HepG2 (cell line): ENCODE measurements around the gene APOBEC3C. TPM values are rescaled to one million over a fixed set of nuclear protein-coding genes. Genes with fewer than 3 reads are reported as not detected.
"Not testable (repeated sequence)": the region's sequence is repeated elsewhere in the genome, so short reads cannot be mapped to it uniquely, and the experiment has no call there.

Experiments
- ATAC-seq: fragments of 200-7000 bp; cut with Tn5 transposase; 3 replicates; pipeline ENCODE4 v1.9.1; 2020; ENCODE audit warnings: mild to moderate bottlenecking, moderate library complexity
- BruUV-seq: library from RNA; stranded (reverse); fragments of 400-500 nt; replicated peaks from 2 replicates; lab custom pipeline; 2021; lab: Mats Ljungman, UMichigan
- CTCF ChIA-PET: fragments of 300-600 bp; formaldehyde crosslinking; extraction: SDS; loops from one replicate; lab custom pipeline; 2021; ENCODE audit warnings: low total read pairs, inconsistent platforms, low intra/inter-chr PET ratio; lab: Yijun Ruan, JAX
- POLR2A ChIA-PET: fragments of 350-600 bp; sonication (Branson Sonifier 250); formaldehyde crosslinking; loops from one replicate; lab custom pipeline; 2020; ENCODE audit warnings: antibody characterized with exemption, inconsistent platforms; lab: Yijun Ruan, JAX
- DNase-seq: peaks from one replicate; pipeline ENCODE4 v3.0.0-alpha.2; 2015; ENCODE audit warnings: low spot score
- FAIRE-seq: peaks from 3 replicates; lab custom pipeline; 2011; peaks lifted over from hg19 to GRCh38; lab: Jason Lieb, UNC
- H2AFZ ChIP-seq: one replicate; pipeline ENCODE4 v1.6.1; 2011; ENCODE audit warnings: low read length, inconsistent platforms
- H3K27ac ChIP-seq: fragments of 300-600 bp; 3 replicates; pipeline ENCODE4 v1.8.0; 2011; ENCODE audit warnings: mixed run types, mild to moderate bottlenecking, mixed read lengths, low read length, inconsistent platforms; ENCODE audit not compliant: insufficient read depth; ENCODE audit errors: extremely low read length
- H3K27me3 ChIP-seq, 2 experiments: fragments of 200-600 bp in 1 of 2; 2 replicates in 1 of 2; 3 replicates in 1 of 2; pipeline versions ENCODE4 v1.6.0 to v1.8.0; 2011; ENCODE audit warnings: low read length in 2 of 2, mild to moderate bottlenecking in 2 of 2, moderate library complexity in 2 of 2, inconsistent platforms in 1 of 2; ENCODE audit not compliant: insufficient read depth in 2 of 2, control insufficient read depth in 1 of 2
- H3K36me3 ChIP-seq, 2 experiments: fragments of 200-600 bp in 1 of 2; replicated peaks in 1 of 2; 2 replicates in 1 of 2; 3 replicates in 1 of 2; pipeline versions ENCODE4 v1.5.1 to v1.8.0; 2011; ENCODE audit warnings: low read length in 2 of 2, inconsistent platforms in 1 of 2; ENCODE audit not compliant: insufficient read depth in 2 of 2, control insufficient read depth in 1 of 2
- H3K4me1 ChIP-seq: 2 replicates; pipeline ENCODE4 v1.5.1; 2012; ENCODE audit warnings: low read length, inconsistent platforms; ENCODE audit not compliant: insufficient read depth
- H3K4me2 ChIP-seq: 2 replicates; pipeline ENCODE4 v1.6.0; 2011; ENCODE audit warnings: low read depth, low read length, inconsistent platforms
- H3K4me3 ChIP-seq, 3 experiments: fragments of 200-600 bp in 1 of 3; sonication (generic), shearing (Covaris generic) in 1 of 3; replicated peaks in 1 of 3; 2 replicates each; pipeline ENCODE4 v1.5.1; 2011 to 2016; ENCODE audit warnings: low read length in 3 of 3, inconsistent platforms in 2 of 3, low read depth in 2 of 3, mild to moderate bottlenecking in 2 of 3, control low read depth in 1 of 3, mixed read lengths in 1 of 3; ENCODE audit not compliant: insufficient read depth in 1 of 3
- H3K79me2 ChIP-seq: one replicate; pipeline ENCODE4 v1.6.1; 2011; ENCODE audit warnings: low read length, inconsistent platforms; ENCODE audit not compliant: insufficient read depth
- H3K9ac ChIP-seq: 2 replicates; pipeline ENCODE4 v1.6.0; 2011; ENCODE audit warnings: mild to moderate bottlenecking, low read depth, low read length, inconsistent platforms; ENCODE audit not compliant: insufficient read depth
- H3K9me3 ChIP-seq: 2 replicates; pipeline ENCODE4 v1.5.1; 2012; ENCODE audit warnings: mild to moderate bottlenecking, low read length
- H4K20me1 ChIP-seq: 2 replicates; pipeline ENCODE4 v1.6.0; 2011; ENCODE audit warnings: inconsistent platforms, mild to moderate bottlenecking, low read length, moderate library complexity; ENCODE audit not compliant: insufficient read depth
- AGO1 ChIP-seq: fragments of 200-400 bp; formaldehyde crosslinking; IDR thresholded peaks from 2 replicates; pipeline ENCODE4 v1.6.1; 2017; ENCODE audit warnings: mild to moderate bottlenecking, low read depth, low read length, moderate library complexity; ENCODE audit not compliant: poor library complexity, severe bottlenecking
- HMG20B ChIP-seq: conservative IDR thresholded peaks from 2 replicates; pipeline ENCODE4 v1.6.1; 2016; ENCODE audit warnings: missing genetic modification reagents, missing compliant biosample characterization
- MAX ChIP-seq: IDR thresholded peaks from 2 replicates; pipeline ENCODE4 v1.6.1; 2012; ENCODE audit warnings: inconsistent platforms
- NR3C1 ChIP-seq: sonication (generic); formaldehyde crosslinking; IDR thresholded peaks from 2 replicates; pipeline ENCODE4 v1.4.0; 2020; ENCODE audit warnings: missing genetic modification reagents
- REST ChIP-seq, 2 experiments: IDR thresholded peaks; 2 replicates each; pipeline ENCODE4 v1.6.1; 2011 to 2012; ENCODE audit warnings: low read length in 2 of 2, borderline replicate concordance in 1 of 2, low read depth in 1 of 2, mild to moderate bottlenecking in 1 of 2, moderate library complexity in 1 of 2
- RXRB ChIP-seq: IDR thresholded peaks from 2 replicates; pipeline ENCODE4 v1.6.1; 2016; ENCODE audit warnings: borderline replicate concordance, missing genetic modification reagents, missing compliant biosample characterization
- USF2 ChIP-seq, 2 experiments: sonication (generic) in 1 of 2; formaldehyde crosslinking in 1 of 2; IDR thresholded peaks; 2 replicates each; pipeline versions ENCODE4 v1.5.1 to v1.6.1; 2011 to 2020; ENCODE audit warnings: borderline replicate concordance in 1 of 2, low read depth in 1 of 2, low read length in 1 of 2, mild to moderate bottlenecking in 1 of 2, missing genetic modification reagents in 1 of 2, moderate library complexity in 1 of 2
- ZNF138 ChIP-seq: sonication (generic); formaldehyde crosslinking; IDR thresholded peaks from 2 replicates; pipeline ENCODE4 v1.5.0; 2020; ENCODE audit warnings: mild to moderate bottlenecking, low read depth, missing genetic modification reagents
- ZNF207 ChIP-seq: fragments of 450-650 bp; IDR thresholded peaks from 2 replicates; pipeline ENCODE4 v1.6.1; 2016; ENCODE audit warnings: antibody characterized with exemption, borderline replicate concordance
- ZNF44 ChIP-seq: sonication (generic); formaldehyde crosslinking; IDR thresholded peaks from 2 replicates; pipeline ENCODE4 v1.5.1; 2020; ENCODE audit warnings: mild to moderate bottlenecking, missing genetic modification reagents
- ZSCAN21 ChIP-seq: sonication (generic); formaldehyde crosslinking; IDR thresholded peaks from 2 replicates; pipeline ENCODE4 v1.8.0; 2022; ENCODE audit warnings: mild to moderate bottlenecking, missing genetic modification reagents, moderate library complexity, borderline replicate concordance
- WGBS: methylation state at CpG from one replicate; pipeline ENCODE4 v1.1.6; 2017; ENCODE audit warnings: low lambda C conversion rate; 5-methylcytosine and 5-hydroxymethylcytosine counted together
- in situ Hi-C: cut with HindIII; loops from 2 replicates; pipeline ENCODE4 v1.10.0; 2017; ENCODE audit warnings: low pct_unique_long_range_greater_than_20kb; ENCODE audit not compliant: extremely low pct_ligation_motif_present
- intact Hi-C: fragments of 100-400 bp; cut with micrococcal nuclease; formaldehyde crosslinking; loops from one replicate; pipeline ENCODE4 v1.10.0; 2022; ENCODE audit not compliant: unreplicated experiment
- polyA plus RNA-seq, 8 experiments: library from polyadenylated mRNA; depleted of rRNA in 3 of 8; stranded (reverse) in 7 of 8; unstranded in 1 of 8; fragments of >200 nt; fragmentation: Illumina TruSeq in 4 of 8; extraction: Trizol in 4 of 8; gene quantifications; 2 replicates each; pipeline versions ENCODE4 v1.2.1 to v1.2.3, GENCODE V29; 2011 to 2016; ENCODE audit warnings: low read depth in 4 of 8, missing spikeins in 1 of 8, mixed read lengths in 1 of 8; ENCODE audit not compliant: insufficient read depth in 1 of 8
- total RNA-seq, 5 experiments: library from RNA; depleted of rRNA; stranded (reverse); fragments of >200 nt; fragmentation: Illumina TruSeq; extraction: Trizol; gene quantifications; 2 replicates each; pipeline ENCODE4 v1.2.3, GENCODE V29; 2016; ENCODE audit warnings: low read depth in 1 of 5

Gene APOBEC3C
- total and polyA plus RNA-seq, 2 of the 13 experiments (the other 11 are each of a cell fraction or from before 2014, with no cell fraction given), result 8.9 to 27.6 TPM

- Histone ChIP-seq H3K4me1 (no peaks in the 10 kb centered on the region), H3K27ac (no peak overlapping the region), H3K36me3 (no peaks in the 10 kb centered on the region), H4K20me1 (no peaks in the 10 kb centered on the region), H3K4me2 (no peak overlapping the region), H3K9me3 (no peaks in the 10 kb centered on the region), H3K4me3 (no peak overlapping the region), H3K27me3 (no peaks in the 10 kb centered on the region), H3K79me2 (no peaks in the 10 kb centered on the region), H3K9ac (no peak overlapping the region), H2AFZ (no peak overlapping the region)
- FAIRE-seq (no peak), ATAC-seq (no peak), DNase-seq (no peak)
- CTCF ChIA-PET, result no interaction called here
- in situ Hi-C loops, result no loop called here
- intact Hi-C loops, result no loop called here
- TF ChIP-seq MAX (no peak), AGO1 (no peak), ZSCAN21 (CRISPR knock-in tag) (no peak), USF2 (IDR thresholded peaks at IDR 0.05; ENCODE audit: low read depth, low read length) (no peak), USF2 (CRISPR knock-in tag; IDR thresholded peaks at IDR 0.05; ENCODE audit: borderline replicate concordance) (no peak), REST (IDR thresholded peaks at IDR 0.05; ENCODE audit: borderline replicate concordance in 1 of 2, low read depth in 1 of 2, low read length in 2 of 2) (no peak), HMG20B (no peak), ZNF44 (no peak), RXRB (no peak), ZNF207 (no peak), NR3C1 (CRISPR knock-in tag) (no peak), ZNF138 (CRISPR knock-in tag) (no peak)
- BruUV-seq, result no TSS peak
- POLR2A ChIA-PET, result no interaction called here
- 98% methylated on average over 6 of the region's 6 CpGs for WGBS
These were observed 24.6 kb upstream of the APOBEC3C start for GRCh38 chr22:38989466-38989865.

GRCh38 chr22:38992871-38993371 lies 21.1 kb upstream of the APOBEC3C start:
- DNase-seq, CTCF ChIA-PET, H2AFZ ChIP-seq, H3K27me3 ChIP-seq, H3K4me1 ChIP-seq, H4K20me1 ChIP-seq, intact Hi-C loops, H3K4me3 ChIP-seq, H3K27ac ChIP-seq, POLR2A ChIA-PET, H3K4me2 ChIP-seq, H3K36me3 ChIP-seq, H3K9me3 ChIP-seq, H3K9ac ChIP-seq, H3K79me2 ChIP-seq, in situ Hi-C loops, FAIRE-seq, BruUV-seq: not testable (repeated sequence)
- peak; percentile 46 for ATAC-seq
- 64% methylated on average over 6 of the region's 12 CpGs for WGBS
